ENCODE results near the gene ASPDH.
"Not testable (repeated sequence)": the region's sequence is repeated elsewhere in the genome, so short reads cannot be mapped to it uniquely, and the experiment has no call there.

ASPDH gene

DNA sequence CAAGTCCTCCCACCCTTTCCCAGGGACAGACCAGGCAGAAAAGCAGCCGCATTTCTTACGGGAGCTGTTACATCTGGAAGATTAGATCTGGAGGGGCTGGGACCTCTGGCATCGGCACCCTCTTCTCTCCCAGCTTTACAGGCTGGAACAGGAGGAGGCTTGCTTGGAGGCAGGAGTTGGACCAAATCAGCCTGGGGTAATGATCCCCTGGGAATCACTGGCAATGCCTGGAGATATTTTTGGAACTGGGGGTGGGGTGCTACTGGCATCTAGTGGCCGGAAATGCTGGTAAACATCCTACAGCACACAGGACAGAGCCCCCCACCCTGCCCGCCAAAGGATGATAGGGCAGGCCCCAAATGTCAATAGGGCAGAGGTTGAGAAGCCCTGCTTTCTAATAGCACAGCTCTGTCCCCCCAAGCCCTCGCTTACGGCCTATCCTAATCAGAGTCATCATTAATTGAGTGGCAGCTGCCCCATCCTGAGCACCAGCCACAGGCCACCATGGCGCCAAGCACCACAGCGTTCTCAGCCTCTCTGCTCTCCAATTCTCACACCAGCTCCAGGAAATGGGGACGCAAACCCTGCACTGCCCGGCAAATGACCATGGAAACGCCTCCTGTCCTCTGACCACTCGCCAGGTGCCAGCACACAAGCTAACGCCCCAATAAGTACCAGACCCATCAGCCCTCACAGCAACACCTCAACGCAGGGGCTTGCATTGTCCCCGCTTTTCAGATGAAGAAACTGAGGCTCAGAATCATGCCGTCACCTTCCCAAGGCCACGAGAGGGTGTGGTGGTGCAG lies 33.9 kb upstream of the ASPDH start:
- no peak for DNase-seq (ENCODE audit: low read depth)

GRCh38 chr19:50546527-50547221 lies 33.0 kb upstream of the ASPDH start:
- no peak for DNase-seq (ENCODE audit: low read depth)

DNA sequence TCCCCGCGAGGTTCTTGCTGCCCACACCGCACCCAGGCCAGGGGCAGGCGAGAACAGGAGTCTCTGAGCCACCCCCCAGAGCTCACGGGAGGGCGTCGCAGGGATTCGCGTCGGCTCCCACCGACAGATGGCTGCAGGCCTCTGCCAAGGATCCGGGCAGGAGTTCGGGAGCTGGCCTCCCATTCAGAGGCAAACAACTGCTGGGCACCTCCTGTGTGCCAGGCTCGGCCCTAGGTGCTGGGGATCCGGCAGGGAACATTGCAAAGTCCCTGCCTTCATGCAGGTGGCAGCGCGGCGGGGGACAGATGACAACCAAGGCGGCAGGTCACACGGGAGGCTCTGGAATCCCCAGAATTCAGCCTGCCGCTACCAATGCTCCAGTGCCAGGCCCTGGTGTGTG lies 29.2 kb upstream of the ASPDH start:
- DNase-seq (ENCODE audit: low read depth), result no peak

DNA sequence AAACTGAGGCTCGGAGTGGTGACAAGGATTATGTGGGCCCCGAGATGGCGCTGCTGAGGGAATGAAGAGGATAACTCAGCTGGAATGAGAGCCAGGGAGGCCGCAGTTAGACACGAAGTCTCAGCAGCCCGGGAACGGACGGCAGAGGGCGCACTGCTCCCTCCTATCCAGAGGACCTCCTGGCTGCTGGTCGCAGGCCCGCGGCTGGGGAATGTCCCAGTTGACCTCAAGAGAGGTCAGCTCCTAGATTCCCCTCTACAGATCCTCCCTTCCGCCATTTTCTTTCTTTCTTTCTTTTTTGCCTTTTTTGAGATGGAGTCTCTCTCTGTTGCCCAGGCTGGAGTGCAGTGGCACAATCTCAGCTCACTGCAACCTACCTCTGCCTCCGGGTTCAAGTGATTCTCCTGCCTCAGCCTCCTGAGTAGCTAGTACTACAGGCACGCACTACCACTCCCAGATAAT lies 24.1 kb upstream of the ASPDH start:
- peak; percentile 39 for DNase-seq (ENCODE audit: low read depth)

GRCh38 chr19:50537306-50537685 lies 23.6 kb upstream of the ASPDH start:
- no peak for DNase-seq (ENCODE audit: low read depth)

DNA sequence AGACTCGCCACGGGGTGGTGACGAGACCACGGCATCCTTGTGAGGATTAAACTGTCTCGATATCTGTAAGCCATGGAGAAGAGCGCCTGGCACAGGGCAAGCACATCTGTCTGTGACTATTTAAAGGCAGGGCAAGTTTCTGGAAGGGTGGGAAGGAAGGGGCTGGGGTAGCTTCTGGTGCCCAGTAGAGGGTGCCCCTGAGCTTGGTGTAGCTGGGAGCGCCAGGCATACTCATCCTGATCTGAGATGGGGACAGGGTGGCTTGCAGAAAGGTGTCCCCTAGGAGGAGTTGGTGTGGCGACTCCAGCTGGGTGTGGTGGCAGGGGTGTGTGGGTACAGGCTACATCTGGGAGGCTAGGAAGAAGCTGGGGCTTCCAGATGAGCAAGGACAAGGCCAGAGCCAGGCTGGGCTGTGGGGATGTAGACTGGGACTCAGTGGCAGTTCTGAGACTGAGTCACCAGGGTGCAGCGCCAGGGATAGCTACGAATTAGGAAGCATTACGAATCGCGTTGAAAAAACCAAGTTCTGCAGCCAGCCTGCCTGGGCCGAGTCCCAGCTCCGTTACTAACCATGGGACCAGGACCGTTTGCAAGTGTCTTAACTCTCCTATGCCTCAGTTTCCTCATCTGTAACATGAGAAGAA lies 23.1 kb upstream of the ASPDH start:
- DNase-seq (ENCODE audit: low read depth), result no peak

DNA sequence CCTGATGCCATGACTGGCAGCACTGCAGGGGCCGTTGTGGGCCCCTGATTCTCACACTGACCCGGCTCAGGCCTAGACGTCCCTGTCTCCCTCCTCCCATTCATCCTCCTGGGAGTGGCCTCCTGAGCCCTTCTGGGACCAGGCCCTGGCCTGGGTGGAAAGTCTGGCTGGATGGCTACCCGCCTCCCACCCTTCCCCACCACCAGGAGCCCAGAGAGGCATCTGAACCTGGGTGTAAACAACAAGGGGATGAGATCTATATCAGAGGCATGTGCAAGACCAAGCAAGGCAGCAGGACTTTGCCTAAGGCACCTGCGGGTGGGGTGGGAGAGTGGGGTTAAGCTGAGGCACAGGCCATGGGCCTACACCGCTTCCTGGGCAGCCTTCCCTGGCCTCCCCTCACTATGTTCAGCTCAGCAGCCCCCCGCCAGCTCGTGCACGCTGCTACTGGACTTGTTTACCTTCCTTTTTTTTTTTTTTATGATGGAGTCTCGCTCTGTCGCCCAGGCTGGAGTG lies 22.0 kb upstream of the ASPDH start:
- no peak for DNase-seq (ENCODE audit: low read depth)

DNA sequence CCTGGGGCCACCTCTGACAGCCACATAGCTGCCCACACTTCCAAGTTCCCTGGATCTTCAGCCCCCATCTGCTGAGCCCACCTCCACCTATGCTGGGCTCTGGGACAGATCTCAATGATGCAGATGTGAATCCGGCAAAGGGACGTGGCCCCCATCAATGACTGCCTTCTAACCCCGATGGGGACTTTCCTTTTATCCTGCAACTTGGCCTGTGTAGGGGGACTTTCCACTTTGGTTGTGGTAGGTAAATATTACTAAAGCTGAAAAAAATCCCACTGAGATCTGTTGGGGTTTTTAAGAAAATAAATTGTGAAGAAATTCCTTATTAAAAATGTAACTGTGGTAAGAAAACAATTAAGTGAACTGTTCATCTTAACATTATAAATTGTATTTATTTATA lies 20.8 kb upstream of the ASPDH start:
- no peak for DNase-seq (ENCODE audit: low read depth)

DNA sequence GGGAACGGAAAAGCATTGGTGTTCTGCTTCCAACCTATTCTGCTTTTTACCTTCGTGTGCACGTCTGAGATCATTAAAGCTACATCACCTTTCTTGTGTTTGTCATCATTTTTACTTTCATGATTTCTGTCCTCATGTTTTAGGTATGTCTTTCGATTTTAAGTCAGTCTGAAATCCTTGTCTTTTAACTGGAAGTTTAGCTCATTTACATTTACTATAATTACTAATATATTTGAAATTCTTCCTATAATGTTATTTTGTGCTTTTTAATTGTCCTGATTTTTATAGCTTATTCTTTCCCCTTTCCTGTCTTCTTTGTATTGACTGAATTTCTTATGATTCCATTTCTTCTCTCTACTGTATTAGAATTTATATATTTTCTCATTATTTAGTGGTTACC lies 19.2 kb upstream of the ASPDH start:
- no peak for DNase-seq (ENCODE audit: low read depth)

GRCh38 chr19:50531171-50531612 lies 17.5 kb upstream of the ASPDH start:
- no peak for DNase-seq (ENCODE audit: low read depth)

- DNase-seq (ENCODE audit: low read depth), result not testable (repeated sequence)
These were observed 14.3 kb upstream of the ASPDH start for GRCh38 chr19:50528052-50528451.

DNA sequence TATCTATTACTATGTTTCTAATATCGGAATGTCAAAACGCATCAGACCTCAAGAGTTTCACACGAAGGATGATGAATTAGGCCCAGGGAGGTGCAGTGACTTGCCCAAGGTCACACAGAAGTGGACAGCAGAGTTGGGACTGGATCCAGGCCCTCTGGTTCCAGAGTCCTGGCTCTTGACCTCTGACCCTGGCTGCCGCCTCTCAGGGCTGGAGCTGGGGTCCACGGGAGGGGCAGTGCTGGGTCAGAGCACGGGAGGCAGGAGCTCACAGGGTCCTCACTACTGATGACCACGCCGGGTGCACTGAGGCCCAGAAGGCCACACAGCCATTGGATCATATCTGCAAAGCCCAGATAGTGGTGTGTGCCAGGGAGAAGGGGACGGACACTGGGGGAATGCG lies 9.2 kb upstream of the ASPDH start:
- no peak for DNase-seq (ENCODE audit: low read depth)

GRCh38 chr19:50520822-50521465 lies 7.2 kb upstream of the ASPDH start:
- no peak for DNase-seq (ENCODE audit: low read depth)

- DNase-seq (ENCODE audit: low read depth), result no peak
These were observed 5.4 kb upstream of the ASPDH start for GRCh38 chr19:50519006-50519575.

- DNase-seq (ENCODE audit: low read depth), result no peak
These were observed 4.6 kb upstream of the ASPDH start for GRCh38 chr19:50518091-50519005.

DNA sequence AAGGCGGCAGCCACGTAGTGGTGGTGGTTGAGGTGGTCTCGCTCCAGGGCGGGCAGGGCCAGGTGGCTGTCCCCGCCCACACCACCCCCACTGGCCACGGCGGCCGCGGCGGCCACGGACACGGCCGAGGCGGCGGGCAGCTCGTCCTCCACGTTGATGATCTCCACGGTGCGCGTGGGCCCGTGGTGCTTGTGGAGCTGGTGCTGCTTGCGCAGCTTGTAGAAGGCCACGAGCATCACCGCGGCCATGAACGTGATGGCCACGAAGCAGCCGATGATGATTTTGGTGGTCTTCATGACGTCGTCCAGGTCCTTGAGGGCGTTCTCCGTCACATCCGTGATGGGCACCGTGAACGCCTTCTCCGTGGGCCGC lies 4.0 kb upstream of the ASPDH start:
- DNase-seq (ENCODE audit: low read depth), result no peak

DNA sequence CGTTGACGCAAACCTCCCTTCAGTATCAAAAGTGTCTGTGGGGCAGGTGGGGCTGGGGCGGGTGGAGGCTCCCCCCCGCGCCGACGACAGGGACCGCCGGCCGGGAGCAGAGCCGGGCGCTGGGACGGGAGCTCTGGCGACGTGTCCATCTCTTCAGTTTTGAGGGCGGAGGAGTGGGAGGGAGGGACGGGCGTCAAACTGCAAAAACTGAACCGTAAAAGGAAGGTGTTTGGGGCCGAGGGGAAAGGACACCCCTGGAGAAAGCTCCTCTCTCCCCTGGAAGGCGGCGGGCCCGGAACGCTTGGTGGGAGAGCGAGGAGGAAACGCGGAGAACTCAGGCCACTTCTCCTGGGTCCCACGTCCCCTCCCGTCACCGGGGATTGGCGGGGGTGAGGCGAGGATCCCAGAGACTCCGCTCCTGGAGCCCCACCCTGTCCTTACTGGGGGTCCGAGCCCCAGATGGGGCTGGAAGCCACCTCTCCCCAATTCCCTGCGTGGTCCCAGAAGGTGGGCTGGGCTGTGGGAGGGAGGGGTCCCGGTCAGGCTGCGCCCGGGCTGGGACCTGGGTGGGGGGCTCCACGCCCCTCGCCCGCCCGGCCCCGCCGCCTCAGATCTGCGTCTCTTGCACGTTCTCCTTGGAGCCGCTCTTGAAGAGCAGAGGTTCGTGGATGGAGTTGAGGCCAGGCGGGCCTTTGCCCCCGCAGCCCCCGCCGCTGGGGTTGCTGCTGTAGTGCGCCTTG lies 3.4 kb upstream of the ASPDH start:
- no peak for DNase-seq (ENCODE audit: low read depth)

DNA sequence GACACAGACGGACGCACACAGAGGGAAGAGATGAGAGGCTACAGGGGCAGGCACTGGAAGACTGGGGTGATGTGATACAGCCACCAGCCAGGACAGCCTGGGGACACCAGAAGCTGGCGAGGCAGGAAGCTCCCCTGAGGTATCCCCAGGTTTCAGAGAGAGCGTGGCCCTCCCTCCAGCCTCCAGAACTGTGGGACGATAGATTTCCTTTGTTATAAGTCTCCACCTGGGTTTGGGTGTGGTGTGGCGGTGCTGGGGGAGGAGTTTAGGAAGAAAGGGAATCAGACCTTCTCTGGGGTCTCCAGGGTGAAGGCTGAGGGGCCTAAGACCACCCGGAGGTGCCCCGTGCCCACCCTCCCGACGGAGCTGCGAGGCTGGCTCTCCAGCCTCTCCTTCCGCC lies 2.7 kb upstream of the ASPDH start:
- no peak for DNase-seq (ENCODE audit: low read depth)

DNA sequence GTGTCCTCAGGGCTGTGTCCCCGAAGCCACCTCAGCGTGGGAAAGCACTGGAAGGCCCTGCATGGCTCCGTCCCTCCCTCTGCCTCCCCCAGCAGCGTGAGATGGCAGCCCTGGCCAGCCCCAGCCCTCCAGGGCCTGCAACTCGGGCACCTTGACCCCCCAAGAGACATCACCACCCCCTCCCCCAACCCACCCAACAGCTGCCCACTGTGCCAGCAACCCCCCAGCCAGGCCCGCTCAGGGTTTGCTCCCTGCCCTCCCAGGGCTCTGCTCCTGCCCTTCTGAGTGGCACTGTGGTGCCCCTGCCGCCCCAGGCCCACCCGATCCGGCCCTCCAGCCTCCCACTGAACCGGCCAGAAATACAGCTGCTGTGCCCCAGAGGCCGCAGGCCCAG lies 1.5 kb upstream of the ASPDH start:
- no peak for DNase-seq (ENCODE audit: low read depth)

All from T follicular helper cell (primary cell).